Breast epithelium (tissue), 3 donors: ENCODE data around the gene LZIC.

Source experiments
- POLR2A ChIP-seq: fragments of 450-650 bp; IDR thresholded peaks from one replicate; pipeline ENCODE4 v1.6.1; 2016; ENCODE audit warnings: antibody characterized with exemption, mild to moderate bottlenecking, moderate library complexity
- POLR2AphosphoS5 ChIP-seq, 3 donors: sonication (generic); formaldehyde crosslinking; IDR thresholded peaks; one replicate each; pipeline ENCODE4 v1.6.1; 2017; ENCODE audit warnings: antibody characterized with exemption in 3 of 3
- TF ChIP-seq, protein P1 (sequence below), 3 donors: fragments of 450-650 bp; IDR thresholded peaks; one replicate each; pipeline ENCODE4 v1.5.1; 2016 to 2017; ENCODE audit warnings: antibody characterized with exemption in 3 of 3, mild to moderate bottlenecking in 3 of 3, moderate library complexity in 3 of 3

DNA sequence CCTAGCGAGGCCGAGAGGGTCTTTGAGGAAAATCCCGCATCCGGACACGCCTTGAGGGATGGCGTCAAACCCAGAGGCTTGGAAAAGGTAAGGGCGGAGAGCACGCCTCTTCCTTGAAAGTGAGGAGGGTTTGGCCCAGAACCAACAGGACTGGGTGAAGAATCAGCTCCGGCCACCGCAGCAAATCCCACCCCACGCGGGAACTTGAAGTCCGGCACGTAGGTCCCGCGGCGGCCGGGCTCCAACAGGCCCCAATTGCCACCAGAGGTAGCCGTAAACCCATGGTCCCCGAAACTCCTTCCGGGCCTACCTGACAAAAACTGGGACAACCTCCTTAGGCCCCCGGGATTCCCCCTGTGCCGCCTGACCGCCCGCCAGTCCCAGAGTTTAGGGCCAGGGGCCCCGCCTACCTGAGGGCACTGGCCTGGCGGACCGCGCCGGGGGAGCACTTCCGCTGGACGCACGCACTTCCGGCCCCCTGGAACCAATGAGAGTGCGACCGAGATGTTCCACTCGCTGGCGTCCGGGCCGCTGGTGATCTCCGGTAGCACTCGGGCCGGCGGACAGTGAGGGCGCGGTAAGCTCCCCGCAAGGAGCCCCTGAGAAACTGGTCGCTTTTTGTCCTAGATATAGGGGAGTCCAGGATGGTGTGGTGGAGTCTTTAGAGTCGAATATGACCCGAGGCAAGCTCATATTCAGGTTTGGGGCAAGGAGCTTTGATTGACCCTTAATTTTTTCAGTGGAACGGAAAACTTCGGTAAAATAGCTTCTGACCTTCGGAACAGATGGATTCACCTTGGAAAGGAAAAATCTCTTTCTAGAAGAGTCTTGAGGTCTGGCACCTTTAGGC lies at the start of gene LZIC, which contains the start of gene NMNAT1:
- TF ChIP-seq POLR2A, result peak; percentile 48
- TF ChIP-seq, protein P1, sequence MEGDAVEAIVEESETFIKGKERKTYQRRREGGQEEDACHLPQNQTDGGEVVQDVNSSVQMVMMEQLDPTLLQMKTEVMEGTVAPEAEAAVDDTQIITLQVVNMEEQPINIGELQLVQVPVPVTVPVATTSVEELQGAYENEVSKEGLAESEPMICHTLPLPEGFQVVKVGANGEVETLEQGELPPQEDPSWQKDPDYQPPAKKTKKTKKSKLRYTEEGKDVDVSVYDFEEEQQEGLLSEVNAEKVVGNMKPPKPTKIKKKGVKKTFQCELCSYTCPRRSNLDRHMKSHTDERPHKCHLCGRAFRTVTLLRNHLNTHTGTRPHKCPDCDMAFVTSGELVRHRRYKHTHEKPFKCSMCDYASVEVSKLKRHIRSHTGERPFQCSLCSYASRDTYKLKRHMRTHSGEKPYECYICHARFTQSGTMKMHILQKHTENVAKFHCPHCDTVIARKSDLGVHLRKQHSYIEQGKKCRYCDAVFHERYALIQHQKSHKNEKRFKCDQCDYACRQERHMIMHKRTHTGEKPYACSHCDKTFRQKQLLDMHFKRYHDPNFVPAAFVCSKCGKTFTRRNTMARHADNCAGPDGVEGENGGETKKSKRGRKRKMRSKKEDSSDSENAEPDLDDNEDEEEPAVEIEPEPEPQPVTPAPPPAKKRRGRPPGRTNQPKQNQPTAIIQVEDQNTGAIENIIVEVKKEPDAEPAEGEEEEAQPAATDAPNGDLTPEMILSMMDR (IDR thresholded peaks at IDR 0.05), result peak in 1 of 3 donors; percentile 12
- peak; percentile 74 to 90 (median 76) for TF ChIP-seq POLR2AphosphoS5 (IDR thresholded peaks at IDR 0.05)
